AG04450 (cell line): Measurements from ENCODE around the gene ATP9B. TPM values are rescaled to one million over a fixed set of nuclear protein-coding genes. Genes with fewer than 3 reads are reported as not detected.

Experiments used
- CTCF ChIA-PET: fragments of 300-600, 350-600 bp; formaldehyde crosslinking; extraction: SDS; loops from one replicate; lab custom pipeline; 2022; ENCODE audit warnings: antibody characterized with exemption, inconsistent platforms; lab: Charles Lee
- POLR2A ChIA-PET: fragments of 350-600 bp; formaldehyde crosslinking; extraction: SDS; loops from one replicate; lab custom pipeline; 2021; ENCODE audit warnings: antibody characterized with exemption, inconsistent platforms; lab: Yijun Ruan, JAX
- DNase-seq: peaks from one replicate; pipeline ENCODE4 v3.0.0-alpha.2; 2011; ENCODE audit warnings: low read depth, low spot score
- H3K27ac ChIP-seq: one replicate; pipeline ENCODE4 v1.5.1; 2012; ENCODE audit warnings: low read depth, low read length, control low read depth
- H3K27me3 ChIP-seq: one replicate; pipeline ENCODE4 v1.6.0; 2012; ENCODE audit warnings: low read length; ENCODE audit not compliant: control insufficient read depth, insufficient read depth
- H3K4me3 ChIP-seq: 2 replicates; pipeline ENCODE4 v1.5.1; 2011; ENCODE audit warnings: mild to moderate bottlenecking, low read depth, low read length, control low read depth
- H3K9me3 ChIP-seq: 2 replicates; pipeline ENCODE4 v1.5.1; 2012; ENCODE audit warnings: low read length; ENCODE audit not compliant: control insufficient read depth, insufficient read depth
- polyA plus RNA-seq: library from polyadenylated mRNA; depleted of rRNA; stranded (reverse); fragments of >200 nt; gene quantifications from 2 replicates; pipeline ENCODE4 v1.2.3, GENCODE V29; 2011
- TF ChIP-seq, protein P1 (sequence below): IDR thresholded peaks from 2 replicates; pipeline ENCODE4 v1.5.1; 2011; ENCODE audit warnings: low read depth, low read length, control low read depth, inconsistent platforms

Gene ATP9B
- polyA plus RNA-seq, 1 experiment: 18.1 TPM

DNA sequence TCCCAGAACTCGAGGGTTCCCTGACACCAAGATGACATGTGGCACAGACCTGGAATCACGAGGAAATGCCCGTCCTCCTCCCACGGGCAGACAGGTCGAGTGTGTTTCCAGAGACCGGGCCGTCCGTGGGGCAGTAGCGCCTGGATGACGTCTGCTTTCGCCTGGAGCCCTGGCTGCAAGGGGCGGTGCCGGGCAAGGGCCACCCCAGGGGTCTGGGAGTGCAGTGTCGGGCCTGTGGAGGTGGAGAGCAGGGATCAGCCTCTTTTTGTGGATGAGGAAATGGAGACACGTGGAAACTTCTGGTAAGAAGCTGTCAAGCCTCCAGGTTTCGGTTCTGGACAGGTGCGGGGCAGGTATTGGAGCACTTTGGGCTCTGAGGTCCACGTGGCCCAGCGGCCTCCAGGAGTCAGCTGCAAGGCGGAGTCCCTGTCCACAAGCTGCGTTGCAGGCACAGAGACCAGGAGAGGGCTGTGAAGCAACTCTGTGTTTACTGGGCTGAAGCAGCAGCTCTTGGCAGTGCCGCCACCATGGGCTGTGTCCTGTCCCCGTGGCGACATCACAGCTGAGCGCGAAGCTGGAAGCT is 352.2 kb downstream of the ATP9B start:
- peaks cover 10% of the 10 kb centered on the region; the same call in 1 of the 2 replicates for H3K9me3 ChIP-seq
- TF ChIP-seq, protein P1, sequence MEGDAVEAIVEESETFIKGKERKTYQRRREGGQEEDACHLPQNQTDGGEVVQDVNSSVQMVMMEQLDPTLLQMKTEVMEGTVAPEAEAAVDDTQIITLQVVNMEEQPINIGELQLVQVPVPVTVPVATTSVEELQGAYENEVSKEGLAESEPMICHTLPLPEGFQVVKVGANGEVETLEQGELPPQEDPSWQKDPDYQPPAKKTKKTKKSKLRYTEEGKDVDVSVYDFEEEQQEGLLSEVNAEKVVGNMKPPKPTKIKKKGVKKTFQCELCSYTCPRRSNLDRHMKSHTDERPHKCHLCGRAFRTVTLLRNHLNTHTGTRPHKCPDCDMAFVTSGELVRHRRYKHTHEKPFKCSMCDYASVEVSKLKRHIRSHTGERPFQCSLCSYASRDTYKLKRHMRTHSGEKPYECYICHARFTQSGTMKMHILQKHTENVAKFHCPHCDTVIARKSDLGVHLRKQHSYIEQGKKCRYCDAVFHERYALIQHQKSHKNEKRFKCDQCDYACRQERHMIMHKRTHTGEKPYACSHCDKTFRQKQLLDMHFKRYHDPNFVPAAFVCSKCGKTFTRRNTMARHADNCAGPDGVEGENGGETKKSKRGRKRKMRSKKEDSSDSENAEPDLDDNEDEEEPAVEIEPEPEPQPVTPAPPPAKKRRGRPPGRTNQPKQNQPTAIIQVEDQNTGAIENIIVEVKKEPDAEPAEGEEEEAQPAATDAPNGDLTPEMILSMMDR: no peak
- H3K27ac ChIP-seq: no peak overlapping the region
- no peaks in the 10 kb centered on the region for H3K27me3 ChIP-seq
- no peak overlapping the region for H3K4me3 ChIP-seq
- POLR2A ChIA-PET: no interaction called here
- CTCF ChIA-PET: no interaction called here
- no peak for DNase-seq

DNA sequence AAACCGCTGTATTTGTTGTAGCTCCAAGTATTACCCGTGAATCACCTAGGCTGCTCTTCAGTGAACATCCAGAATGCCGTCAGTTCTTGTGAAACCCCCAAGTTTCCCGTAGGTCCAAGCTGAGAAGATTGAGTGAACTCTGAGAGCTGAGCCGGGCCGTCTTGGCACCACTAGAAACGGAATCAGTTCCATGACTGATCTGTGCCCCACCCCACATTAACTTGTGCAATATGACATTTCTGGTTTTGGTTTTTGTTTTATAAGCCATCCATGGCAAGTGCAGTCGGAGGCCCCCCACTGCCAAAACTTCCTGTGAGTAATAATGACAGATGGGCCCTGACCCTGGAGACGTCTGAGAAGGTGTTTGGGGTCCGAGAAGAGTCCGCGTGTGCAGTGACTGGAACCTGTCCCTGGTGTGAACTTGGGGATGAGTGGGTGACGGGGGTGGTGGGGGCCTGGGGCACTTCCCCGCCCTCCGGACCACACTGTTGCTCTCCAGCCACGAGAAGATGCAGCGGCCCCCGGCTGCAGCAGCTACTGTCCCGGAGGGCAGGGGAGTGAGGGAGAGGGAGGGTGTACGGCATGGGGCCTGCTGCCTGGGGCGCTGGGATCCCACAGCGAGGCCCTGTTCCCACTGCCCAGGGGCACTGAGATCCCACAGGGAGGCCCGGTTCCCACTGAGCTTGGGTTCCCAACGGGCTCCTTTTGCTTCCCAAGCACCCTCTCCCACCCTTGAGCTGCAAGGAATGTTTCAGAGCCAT is 353.0 kb downstream of the ATP9B start:
- Histone ChIP-seq H3K9me3 (peaks cover 10% of the 10 kb centered on the region; the same call in 1 of the 2 replicates), H3K4me3 (no peak overlapping the region), H3K27me3 (no peaks in the 10 kb centered on the region), H3K27ac (no peak overlapping the region)
- ChIA-PET CTCF (no interaction called here), POLR2A (no interaction called here)
- no peak for DNase-seq
- TF ChIP-seq, protein P1: no peak

DNA sequence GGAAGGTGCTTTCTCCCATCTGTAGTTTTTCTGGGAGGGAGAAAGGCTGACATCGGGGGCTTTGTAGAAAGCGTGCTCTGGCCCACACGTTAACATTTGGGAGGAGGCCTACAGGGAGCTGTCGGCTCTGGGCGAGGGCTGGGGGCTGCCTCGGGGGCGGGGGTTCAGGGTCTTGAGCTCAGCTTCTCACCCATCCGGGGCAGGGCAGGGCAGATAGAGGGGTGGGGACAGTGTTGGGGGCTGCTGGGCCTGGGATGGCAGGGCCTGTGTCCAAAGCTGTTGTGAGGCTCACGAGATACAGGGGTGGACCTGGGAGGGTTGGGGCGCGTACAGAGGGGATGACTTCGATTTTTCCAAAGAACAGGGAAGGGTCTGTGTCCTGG is 353.6 kb downstream of the ATP9B start:
- ChIA-PET CTCF (no interaction called here), POLR2A (no interaction called here)
- peaks cover 10% of the 10 kb centered on the region; the same call in 1 of the 2 replicates for H3K9me3 ChIP-seq
- TF ChIP-seq, protein P1: no peak
- no peak for DNase-seq
- no peaks in the 10 kb centered on the region for H3K27me3 ChIP-seq
- H3K27ac ChIP-seq: no peak overlapping the region
- no peak overlapping the region for H3K4me3 ChIP-seq

DNA sequence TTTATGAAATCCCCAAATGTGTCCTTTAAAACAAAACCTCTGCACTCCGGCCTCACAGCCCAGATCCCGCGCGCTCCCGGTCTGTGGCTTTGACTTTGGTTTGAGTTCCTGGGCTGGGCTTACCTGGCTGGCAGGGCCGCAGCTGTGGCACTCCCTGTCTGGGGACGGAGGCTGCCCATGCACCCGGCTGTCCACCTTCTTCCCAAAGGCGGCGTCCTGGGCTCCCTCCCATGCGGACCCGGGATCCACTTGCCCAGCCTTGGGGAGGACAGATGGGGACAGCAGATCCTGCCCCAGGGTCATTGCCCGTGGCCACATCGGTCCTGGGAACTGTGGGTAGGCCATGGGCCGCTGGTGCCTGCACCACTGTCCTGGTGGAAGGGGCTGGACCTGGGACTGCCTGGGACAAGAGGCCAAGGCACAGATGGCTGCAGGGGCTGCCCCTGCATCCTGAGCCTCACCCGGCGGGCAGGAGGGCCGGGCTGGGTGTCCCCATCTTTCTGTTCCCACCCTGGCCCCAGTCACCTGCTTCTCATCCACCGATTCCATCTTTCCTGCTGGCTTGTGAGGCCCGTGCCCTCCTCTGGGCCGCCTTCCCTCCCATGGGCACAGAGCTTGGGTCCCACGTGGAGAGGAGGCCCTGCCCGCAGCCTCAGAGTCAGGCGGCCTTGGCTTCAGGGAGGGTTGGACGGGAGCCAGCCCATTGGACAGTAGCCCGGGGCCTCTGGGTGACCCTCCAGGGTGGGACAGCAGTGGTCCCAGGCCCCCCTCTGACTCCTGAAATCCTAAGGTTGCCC is 354.2 kb downstream of the ATP9B start:
- no peak overlapping the region for H3K27ac ChIP-seq
- no peak overlapping the region for H3K4me3 ChIP-seq
- H3K9me3 ChIP-seq: peaks cover 10% of the 10 kb centered on the region; the same call in 1 of the 2 replicates
- no peaks in the 10 kb centered on the region for H3K27me3 ChIP-seq
- DNase-seq: no peak
- TF ChIP-seq, protein P1: no peak
- CTCF ChIA-PET: no interaction called here
- POLR2A ChIA-PET: no interaction called here
